GM12878 (cell line): Measurements from ENCODE around the gene SORCS1. TPM values are rescaled to one million over a fixed set of nuclear protein-coding genes. Genes with fewer than 3 reads are reported as not detected.

Experiments
- ATAC-seq: fragments of 200-7000 bp; cut with Tn5 transposase; 3 replicates; pipeline ENCODE4 v1.9.1; 2020; ENCODE audit warnings: mild to moderate bottlenecking, moderate library complexity
- BruUV-seq: library from RNA; stranded (reverse); fragments of 400-500 nt; replicated peaks from 2 replicates; lab custom pipeline; 2021; lab: Mats Ljungman, UMichigan
- CTCF ChIA-PET: fragments of 300-600 bp; sonication (Branson Sonifier 250); formaldehyde crosslinking; extraction: SDS; loops from one replicate; lab custom pipeline; 2021; ENCODE audit warnings: inconsistent platforms; lab: Yijun Ruan, JAX
- POLR2A ChIA-PET: fragments of 350-600 bp; formaldehyde crosslinking; extraction: SDS; loops from one replicate; lab custom pipeline; 2021; ENCODE audit warnings: inconsistent platforms; lab: Charles Lee
- RAD21 ChIA-PET: fragments of 300-600 bp; sonication (Branson Sonifier 250); formaldehyde crosslinking; loops from one replicate; lab custom pipeline; 2023; ENCODE audit warnings: antibody characterized with exemption; ENCODE audit not compliant: unreplicated experiment; lab: Charles Lee
- SMC1A ChIA-PET: fragments of 300-600 bp; sonication (Branson Sonifier 250); formaldehyde crosslinking; loops from one replicate; lab custom pipeline; 2023; ENCODE audit not compliant: unreplicated experiment, uncharacterized antibody; lab: Charles Lee
- DNase-seq: peaks from one replicate; pipeline ENCODE4 v3.0.0-alpha.2; 2011; ENCODE audit warnings: low read depth, low spot score
- FAIRE-seq: peaks from 3 replicates; lab custom pipeline; 2011; peaks lifted over from hg19 to GRCh38; lab: Jason Lieb, UNC
- H2AFZ ChIP-seq: 2 replicates; pipeline ENCODE4 v1.6.0; 2011; ENCODE audit warnings: low read depth, low read length, control low read depth; ENCODE audit not compliant: control insufficient read depth
- H3K27ac ChIP-seq: 2 replicates; pipeline ENCODE4 v1.5.1; 2011; ENCODE audit warnings: control low read depth; ENCODE audit not compliant: control insufficient read depth, insufficient read depth
- H3K27me3 ChIP-seq, 2 experiments: replicated peaks in 1 of 2; 2 replicates each; pipeline versions ENCODE4 v1.6.0 to v1.6.1; 2011; ENCODE audit warnings: low read length in 1 of 2; ENCODE audit not compliant: control insufficient read depth in 2 of 2, insufficient read depth in 2 of 2
- H3K36me3 ChIP-seq, 2 experiments: 2 replicates each; pipeline ENCODE4 v1.5.1; 2011; ENCODE audit warnings: low read length in 1 of 2; ENCODE audit not compliant: control insufficient read depth in 2 of 2, insufficient read depth in 2 of 2
- H3K4me1 ChIP-seq: 2 replicates; pipeline ENCODE4 v1.6.1; 2011; ENCODE audit warnings: mild to moderate bottlenecking, low read length, moderate library complexity, mixed read lengths; ENCODE audit not compliant: control insufficient read depth, insufficient read depth
- H3K4me2 ChIP-seq: 2 replicates; pipeline ENCODE4 v1.6.0; 2011; ENCODE audit warnings: control low read depth; ENCODE audit not compliant: control insufficient read depth, insufficient read depth
- H3K4me3 ChIP-seq: fragments of 200-600 bp; sonication (generic); 2 replicates; pipeline ENCODE4 v1.5.1; 2016
- H3K79me2 ChIP-seq: 2 replicates; pipeline ENCODE4 v1.6.0; 2011; ENCODE audit warnings: low read length; ENCODE audit not compliant: control insufficient read depth, insufficient read depth
- H3K9ac ChIP-seq: 2 replicates; pipeline ENCODE4 v1.8.0; 2011; ENCODE audit warnings: low read length, control low read depth, mixed read lengths; ENCODE audit not compliant: control insufficient read depth, insufficient read depth
- H3K9me3 ChIP-seq: replicated peaks from 3 replicates; pipeline ENCODE4 v1.5.1; 2011; ENCODE audit warnings: mild to moderate bottlenecking, low read length; ENCODE audit not compliant: control insufficient read depth, insufficient read depth
- H4K20me1 ChIP-seq: 2 replicates; pipeline ENCODE4 v1.6.0; 2011; ENCODE audit not compliant: control insufficient read depth, insufficient read depth
- ATF7 ChIP-seq: fragments of 450-650 bp; IDR thresholded peaks from 2 replicates; pipeline ENCODE4 v1.6.1; 2016; ENCODE audit warnings: low read depth, mild to moderate bottlenecking
- BCL11A ChIP-seq: IDR thresholded peaks from 2 replicates; pipeline ENCODE4 v1.6.1; 2011; ENCODE audit warnings: low read depth, low read length
- CUX1 ChIP-seq: IDR thresholded peaks from 2 replicates; pipeline ENCODE4 v1.6.1; 2012; ENCODE audit warnings: improper control_type of control experiment, low read depth, low read length; ENCODE audit not compliant: insufficient replicate concordance
- IRF4 ChIP-seq: IDR thresholded peaks from 2 replicates; pipeline ENCODE4 v1.6.1; 2011; ENCODE audit warnings: low read depth, low read length
- KDM1A ChIP-seq: fragments of 200-600 bp; sonication (generic); IDR thresholded peaks from 2 replicates; pipeline ENCODE4 v1.6.1; 2016; ENCODE audit warnings: borderline replicate concordance
- MTA2 ChIP-seq: fragments of 450-650 bp; IDR thresholded peaks from 2 replicates; pipeline ENCODE4 v1.6.1; 2016; ENCODE audit warnings: low read depth, mild to moderate bottlenecking, moderate library complexity
- POLR2A ChIP-seq: IDR thresholded peaks from 2 replicates; pipeline ENCODE4 v1.6.1; 2011; ENCODE audit warnings: low read depth, mild to moderate bottlenecking, low read length
- POU2F2 ChIP-seq: IDR thresholded peaks from 3 replicates; pipeline ENCODE4 v1.6.1; 2011; ENCODE audit warnings: low read depth, mild to moderate bottlenecking, low read length, borderline replicate concordance
- SUZ12 ChIP-seq: fragments of 200-600 bp; sonication (generic); IDR thresholded peaks from one replicate; pipeline ENCODE4 v1.6.1; 2018; ENCODE audit warnings: antibody characterized with exemption, mild to moderate bottlenecking; ENCODE audit not compliant: unreplicated experiment
- YY1 ChIP-seq: IDR thresholded peaks from 2 replicates; pipeline ENCODE4 v1.6.1; 2011; ENCODE audit warnings: low read depth, mild to moderate bottlenecking, low read length
- ZBED1 ChIP-seq: IDR thresholded peaks from 2 replicates; pipeline ENCODE4 v1.6.1; 2016; ENCODE audit warnings: borderline replicate concordance
- ZNF207 ChIP-seq: fragments of 450-650 bp; IDR thresholded peaks from 2 replicates; pipeline ENCODE4 v1.6.1; 2014; ENCODE audit warnings: antibody characterized with exemption, mild to moderate bottlenecking, borderline replicate concordance
- WGBS: methylation state at CpG from one replicate; pipeline ENCODE4 v1.1.6; 2016; ENCODE audit warnings: low lambda C conversion rate; ENCODE audit not compliant: insufficient replicate concordance, insufficient coverage; ENCODE audit errors: missing lambda C conversion rate; 5-methylcytosine and 5-hydroxymethylcytosine counted together
- in situ Hi-C: fragments of 300-500 bp; cut with MboI; formaldehyde crosslinking; loops from 9 replicates; pipeline ENCODE4 v1.14.3; 2018; ENCODE audit warnings: mixed read lengths
- intact Hi-C: fragments of 100-400 bp; cut with micrococcal nuclease; formaldehyde crosslinking; loops from one replicate; pipeline ENCODE4 v1.14.2; 2022; ENCODE audit not compliant: unreplicated experiment
- polyA plus RNA-seq, 11 experiments: library from polyadenylated mRNA; depleted of rRNA in 4 of 11; unstranded in 6 of 11; stranded (reverse) in 5 of 11; fragments of >200 nt; fragmentation: Nextera tagmentation in 4 of 11; fragmentation: Illumina TruSeq in 1 of 11; extraction: Ambion mirVana in 4 of 11; extraction: Trizol in 1 of 11; gene quantifications; 1 replicate in 1 of 11; 2 replicates in 10 of 11; pipeline versions ENCODE4 v1.2.1 to v1.2.3, GENCODE V29; 2011 to 2016; ENCODE audit warnings: inconsistent platforms in 2 of 11, missing spikeins in 2 of 11, low read depth in 1 of 11
- total RNA-seq, 4 experiments: library from RNA; depleted of rRNA in 3 of 4; stranded (reverse); fragments of >200 nt in 3 of 4; fragmentation: Illumina TruSeq in 1 of 4; extraction: Trizol in 1 of 4; gene quantifications; 2 replicates each; pipeline versions ENCODE4 v1.2.1 to v1.2.3, GENCODE V29; 2013 to 2021

The SORCS1 gene
- total and polyA plus RNA-seq, 10 of the 15 experiments (the other 5 are each of a cell fraction or from before 2014, with no cell fraction given), result 0.02 to 9.6 (median 0.06) TPM; not detected in 3

DNA sequence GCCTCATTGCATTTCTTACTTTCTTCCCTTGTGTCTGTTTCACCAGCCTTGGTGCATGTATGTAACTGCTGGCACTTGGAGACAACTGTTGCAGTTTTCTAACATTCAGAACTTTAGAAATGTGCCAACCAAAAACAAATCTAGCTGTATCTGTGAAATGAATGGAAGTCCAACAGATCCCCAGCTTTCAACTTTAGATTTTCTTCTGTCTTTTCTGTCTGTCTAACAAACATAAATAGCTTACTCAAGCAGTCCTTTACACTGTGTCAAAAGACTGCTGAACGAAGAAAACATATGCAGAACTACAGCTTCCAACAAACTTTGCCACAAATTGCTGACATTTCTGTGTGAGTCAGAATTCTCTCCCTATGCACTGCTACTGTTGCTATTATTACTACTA, 30.9 kb downstream of the SORCS1 start:
- H3K79me2 ChIP-seq, result no peaks in the 10 kb centered on the region
- H3K4me2 ChIP-seq, result no peak overlapping the region
- no peak for DNase-seq
- WGBS, result 6% methylated on average over 1 of the region's 1 CpG
- H3K9me3 ChIP-seq, result no peaks in the 10 kb centered on the region
- SMC1A ChIA-PET, result no interaction called here
- TF ChIP-seq CUX1 (no peak), ZBED1 (no peak), SUZ12 (no peak), KDM1A (no peak), POU2F2 (no peak), ZNF207 (no peak), POLR2A (no peak), ATF7 (no peak), MTA2 (no peak), BCL11A (no peak), IRF4 (no peak), YY1 (no peak)
- H3K9ac ChIP-seq, result no peak overlapping the region
- ATAC-seq, result no peak
- H3K36me3 ChIP-seq, result no peaks in the 10 kb centered on the region
- BruUV-seq, result no TSS peak
- FAIRE-seq, result no peak
- H3K27ac ChIP-seq, result no peak overlapping the region
- no peak overlapping the region for H2AFZ ChIP-seq
- CTCF ChIA-PET, result interaction anchor here (0.6 kb wide), 1 partner anchor 11 kb away, joined by 3 read pairs; no protein-coding TSS in a partner anchor
- RAD21 ChIA-PET, result no interaction called here
- intact Hi-C loops, result no loop called here
- POLR2A ChIA-PET, result no interaction called here
- H4K20me1 ChIP-seq, result no peaks in the 10 kb centered on the region
- H3K4me3 ChIP-seq, result no peak overlapping the region
- in situ Hi-C loops, result no loop called here
- no peaks in the 10 kb centered on the region for H3K27me3 ChIP-seq
- H3K4me1 ChIP-seq, result no peaks in the 10 kb centered on the region
